Body of pancreas (tissue), 4 donors: Measurements from ENCODE around the gene PODXL.

Experiments
- CTCF ChIP-seq, 7 experiments: fragments of 450-650 bp in 4 of 7; fragments of 200-600 bp in 3 of 7; sonication (generic) in 3 of 7; IDR thresholded peaks; one replicate each; pipeline ENCODE4 v1.5.1; 2016 to 2019; ENCODE audit warnings: antibody characterized with exemption in 7 of 7
- POLR2A ChIP-seq, 3 donors: fragments of 450-650 bp; IDR thresholded peaks; one replicate each; pipeline ENCODE4 v1.6.1; 2016; ENCODE audit warnings: antibody characterized with exemption in 3 of 3, mild to moderate bottlenecking in 2 of 3

DNA sequence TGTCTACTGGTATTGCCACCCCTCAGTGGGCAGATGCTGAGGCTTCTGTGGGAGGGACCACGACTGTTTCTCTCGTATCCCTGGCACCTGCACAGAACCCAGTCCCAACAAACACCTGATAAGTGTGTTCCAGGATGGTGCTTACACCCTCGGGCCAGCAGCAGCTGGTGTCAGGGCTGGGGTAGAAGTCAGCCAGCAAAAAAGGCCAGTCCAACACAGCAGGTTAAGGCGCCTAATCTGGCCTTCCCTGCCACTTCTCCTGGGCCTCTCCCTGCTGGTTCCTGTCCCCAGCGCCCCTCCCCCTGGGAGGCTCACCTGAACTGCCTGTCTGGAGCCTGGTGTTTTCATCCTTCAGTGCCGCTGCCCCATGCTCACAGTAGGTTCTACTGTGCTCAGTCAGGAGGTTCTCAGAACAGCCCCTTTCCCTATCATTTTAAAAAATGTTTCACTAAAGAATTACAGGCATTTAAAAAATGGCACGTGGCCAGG is 20.0 kb downstream of the PODXL start:
- peak in 2 of 3 donors; percentile 22 to 28 for TF ChIP-seq POLR2A (IDR thresholded peaks at IDR 0.05)
- peak in 1 of 7 experiments; percentile 1 for TF ChIP-seq CTCF (IDR thresholded peaks at IDR 0.05)
